MG63 (cell line): Measurements from ENCODE around the gene PLIN5. TPM values are rescaled to one million over a fixed set of nuclear protein-coding genes. Genes with fewer than 3 reads are reported as not detected.

Experiments
- DNase-seq: peaks from one replicate; pipeline ENCODE4 v3.0.0-alpha.2; 2020
- H3K27me3 ChIP-seq: fragments of 250-450 bp; sonication (Bioruptor Pico); 2 replicates; pipeline ENCODE4 v1.5.1; 2020; ENCODE audit warnings: mild to moderate bottlenecking, moderate library complexity
- H3K36me3 ChIP-seq: fragments of 250-450 bp; sonication (Bioruptor Pico); 2 replicates; pipeline ENCODE4 v1.5.1; 2020; ENCODE audit warnings: mild to moderate bottlenecking, moderate library complexity
- H3K4me3 ChIP-seq: fragments of 250-450 bp; sonication (Bioruptor Pico); 2 replicates; pipeline ENCODE4 v1.5.1; 2020; ENCODE audit warnings: mild to moderate bottlenecking, moderate library complexity
- H3K9me3 ChIP-seq: fragments of 250-450 bp; sonication (Bioruptor Pico); 2 replicates; pipeline ENCODE4 v1.5.1; 2020; ENCODE audit warnings: mild to moderate bottlenecking, moderate library complexity
- total RNA-seq: library from RNA; depleted of rRNA; stranded (reverse); fragments of >200 nt; shearing (Covaris generic); gene quantifications from 2 replicates; pipeline ENCODE4 v1.2.3, GENCODE V29; 2014; ENCODE audit warnings: low replicate concordance; rRNA removed

The PLIN5 gene
- total RNA-seq, 1 experiment from 2014 or later, result not detected

DNA sequence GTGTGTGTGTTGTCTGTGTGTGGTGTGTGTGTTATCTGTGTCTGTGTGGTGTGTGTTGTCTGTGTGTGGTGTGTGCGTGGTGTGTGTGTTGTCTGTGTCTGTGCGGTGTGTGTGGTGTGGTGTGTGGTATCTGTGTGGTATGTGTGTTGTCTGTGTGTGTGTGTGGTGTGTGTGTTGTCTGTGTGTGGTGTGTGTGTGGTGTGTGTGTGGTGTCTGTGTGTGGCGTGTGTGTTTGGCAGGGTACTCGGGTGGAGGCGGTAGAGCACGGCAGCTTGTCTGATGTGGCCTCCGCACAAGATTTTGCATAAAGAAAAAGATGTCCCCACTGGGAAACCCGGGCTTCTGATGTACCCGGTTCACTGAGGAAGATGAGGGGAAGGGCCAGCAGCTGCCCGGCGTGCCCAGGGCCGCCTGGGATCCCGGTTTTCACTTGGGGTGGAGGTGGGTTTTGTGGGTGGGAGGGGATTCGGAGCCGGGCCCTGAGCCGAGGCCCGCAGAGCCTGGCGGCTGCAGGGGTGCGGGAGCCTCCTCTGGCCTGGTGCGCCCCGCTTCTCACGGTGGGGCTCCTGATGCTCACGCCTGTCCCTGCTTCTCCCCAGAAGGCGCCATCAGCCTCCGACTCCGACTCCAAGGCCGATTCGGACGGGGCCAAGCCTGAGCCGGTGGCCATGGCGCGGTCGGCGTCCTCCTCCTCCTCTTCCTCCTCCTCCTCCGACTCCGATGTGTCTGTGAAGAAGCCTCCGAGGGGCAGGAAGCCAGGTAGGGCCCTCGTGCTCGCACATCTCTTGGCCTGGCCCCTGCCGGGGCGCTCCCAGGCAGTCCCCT lies 41.7 kb downstream of the PLIN5 start:
- no peaks in the 10 kb centered on the region for H3K9me3 ChIP-seq
- H3K36me3 ChIP-seq, result no peaks in the 10 kb centered on the region; the same call in 1 of the 2 replicates
- H3K4me3 ChIP-seq, result no peak overlapping the region
- H3K27me3 ChIP-seq, result no peaks in the 10 kb centered on the region
- DNase-seq, result no peak

- Histone ChIP-seq H3K4me3 (no peak overlapping the region), H3K27me3 (no peaks in the 10 kb centered on the region), H3K9me3 (no peaks in the 10 kb centered on the region), H3K36me3 (no peaks in the 10 kb centered on the region; the same call in 1 of the 2 replicates)
- DNase-seq, result no peak
Measured at GRCh38 chr19:4492337-4493103, 42.5 kb downstream of the PLIN5 start.

GRCh38 chr19:4491446-4491845 lies 43.6 kb downstream of the PLIN5 start:
- Histone ChIP-seq H3K36me3 (no peaks in the 10 kb centered on the region; the same call in 1 of the 2 replicates), H3K9me3 (no peaks in the 10 kb centered on the region), H3K27me3 (no peaks in the 10 kb centered on the region), H3K4me3 (no peak overlapping the region)
- no peak for DNase-seq

GRCh38 chr19:4488496-4488895 lies 46.5 kb downstream of the PLIN5 start:
- H3K9me3 ChIP-seq, result no peaks in the 10 kb centered on the region
- no peaks in the 10 kb centered on the region for H3K27me3 ChIP-seq
- DNase-seq, result no peak
- no peaks in the 10 kb centered on the region; the same call in 1 of the 2 replicates for H3K36me3 ChIP-seq
- H3K4me3 ChIP-seq, result no peak overlapping the region

DNA sequence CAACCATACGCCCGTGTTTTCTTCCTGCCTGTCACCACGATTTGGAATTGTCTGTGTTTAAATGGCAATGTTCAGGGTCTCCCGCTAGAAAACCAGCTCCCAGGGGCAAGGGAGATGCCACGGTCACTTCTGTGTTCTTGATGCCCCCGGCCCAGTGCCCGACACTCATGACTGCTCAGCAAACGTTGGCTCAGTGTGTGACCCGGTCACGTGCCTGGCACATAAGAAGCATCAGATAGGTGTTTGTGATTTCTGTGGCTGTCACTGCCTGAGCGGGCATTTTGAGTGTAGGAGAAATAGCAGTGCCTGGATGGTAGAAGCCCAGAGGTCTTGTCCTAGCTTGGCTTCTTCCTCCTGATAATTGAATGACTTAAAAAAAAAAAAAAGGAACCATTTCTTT lies 47.5 kb downstream of the PLIN5 start:
- Histone ChIP-seq H3K36me3 (no peaks in the 10 kb centered on the region; the same call in 1 of the 2 replicates), H3K4me3 (no peak overlapping the region), H3K27me3 (no peaks in the 10 kb centered on the region), H3K9me3 (no peaks in the 10 kb centered on the region)
- no peak for DNase-seq

GRCh38 chr19:4483385-4483784 lies 51.6 kb downstream of the PLIN5 start:
- no peaks in the 10 kb centered on the region for H3K27me3 ChIP-seq
- DNase-seq, result no peak
- no peaks in the 10 kb centered on the region for H3K9me3 ChIP-seq
- H3K36me3 ChIP-seq, result no peaks in the 10 kb centered on the region
- no peak overlapping the region for H3K4me3 ChIP-seq

- Histone ChIP-seq H3K4me3 (no peak overlapping the region), H3K36me3 (no peaks in the 10 kb centered on the region), H3K27me3 (no peaks in the 10 kb centered on the region), H3K9me3 (no peaks in the 10 kb centered on the region)
- DNase-seq, result no peak
Measured at GRCh38 chr19:4482721-4483364, 52.2 kb downstream of the PLIN5 start.

- no peaks in the 10 kb centered on the region for H3K36me3 ChIP-seq
- H3K9me3 ChIP-seq, result no peaks in the 10 kb centered on the region
- no peaks in the 10 kb centered on the region for H3K27me3 ChIP-seq
- H3K4me3 ChIP-seq, result no peak overlapping the region
- no peak for DNase-seq
Measured at GRCh38 chr19:4477034-4477801, 57.8 kb downstream of the PLIN5 start.

- no peaks in the 10 kb centered on the region for H3K27me3 ChIP-seq
- H3K4me3 ChIP-seq, result no peak overlapping the region
- H3K36me3 ChIP-seq, result no peaks in the 10 kb centered on the region
- no peak for DNase-seq
- H3K9me3 ChIP-seq, result no peaks in the 10 kb centered on the region
Measured at GRCh38 chr19:4474514-4475022, 60.5 kb downstream of the PLIN5 start.

GRCh38 chr19:4473763-4474513 lies 61.1 kb downstream of the PLIN5 start:
- no peaks in the 10 kb centered on the region for H3K9me3 ChIP-seq
- H3K27me3 ChIP-seq, result no peaks in the 10 kb centered on the region
- no peak overlapping the region for H3K4me3 ChIP-seq
- no peak for DNase-seq
- H3K36me3 ChIP-seq, result no peaks in the 10 kb centered on the region

DNA sequence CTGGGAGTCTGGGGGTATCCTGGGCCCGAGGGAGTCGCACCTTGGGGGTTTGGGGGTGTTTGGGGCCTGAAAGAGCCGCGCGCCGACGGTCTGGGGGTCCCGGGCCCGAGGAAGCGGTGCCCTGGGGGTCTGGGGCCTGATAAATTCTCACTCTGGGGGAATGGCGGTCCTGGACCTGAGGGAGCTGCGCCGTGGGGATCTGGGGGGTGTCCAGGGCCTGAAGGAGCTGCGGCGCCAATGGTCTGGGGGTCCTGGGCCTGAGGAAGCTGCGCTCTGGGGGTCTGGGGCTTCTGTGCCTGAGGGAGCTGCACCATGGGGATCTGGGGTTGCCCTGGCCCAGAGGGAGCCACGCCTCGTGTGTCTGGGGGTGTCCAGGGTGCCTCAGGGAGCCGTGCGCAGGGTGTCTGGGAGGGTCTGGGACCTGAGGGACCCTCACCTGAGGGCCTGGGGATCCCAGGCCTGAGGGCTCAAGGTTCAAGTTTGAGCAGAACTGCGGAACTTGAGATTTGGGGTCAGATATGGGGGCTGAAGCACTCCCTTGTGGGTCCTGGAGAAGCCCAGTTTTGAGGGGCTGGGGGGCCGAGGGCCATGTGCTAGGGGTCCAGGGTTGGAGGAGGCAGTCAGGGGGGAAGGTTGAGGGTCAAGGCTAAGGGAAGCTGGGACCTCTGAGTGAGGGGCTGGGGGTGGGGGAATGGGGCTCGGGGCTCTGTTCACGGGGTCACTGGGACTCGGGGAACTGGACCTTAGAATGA lies 61.8 kb downstream of the PLIN5 start:
- Histone ChIP-seq H3K9me3 (no peaks in the 10 kb centered on the region), H3K27me3 (no peaks in the 10 kb centered on the region), H3K4me3 (peak overlapping the region; percentile 62), H3K36me3 (no peaks in the 10 kb centered on the region)
- DNase-seq, result no peak

Other genes with a start within 250 kb of the PLIN5 start
- not detected in 2 replicates for gene TMIGD2, start 232.8 kb downstream of the PLIN5 start, total RNA-seq
- not detected in 2 replicates for gene FSD1, start 230.6 kb downstream of the PLIN5 start, total RNA-seq
- gene STAP2, start 196.4 kb downstream of the PLIN5 start, total RNA-seq, result not detected in 2 replicates
- 0.52 and 4.4 TPM in 2 replicates for gene MPND, start 191.7 kb downstream of the PLIN5 start, total RNA-seq
- gene SH3GL1, start 134.7 kb downstream of the PLIN5 start, total RNA-seq, result 50.5 and 76.0 TPM in 2 replicates
- gene CHAF1A, start 132.6 kb downstream of the PLIN5 start, total RNA-seq, result 24.1 and 24.7 TPM in 2 replicates
- gene UBXN6, start 77.4 kb downstream of the PLIN5 start, total RNA-seq, result 58.0 and 107 TPM in 2 replicates
- 19.5 and 29.8 TPM in 2 replicates for gene HDGFL2, start 62.9 kb downstream of the PLIN5 start, total RNA-seq
- gene PLIN4, start 16.7 kb downstream of the PLIN5 start, total RNA-seq, result not detected in 2 replicates
- gene LRG1, start 4.8 kb upstream of the PLIN5 start, total RNA-seq, result not detected in 2 replicates
- 4.5 and 5.7 TPM in 2 replicates for gene SEMA6B, start 24.5 kb upstream of the PLIN5 start, total RNA-seq
- gene TNFAIP8L1, start 104.3 kb upstream of the PLIN5 start, total RNA-seq, result 1.2 and 1.5 TPM in 2 replicates
- 161 and 252 TPM in 2 replicates for gene MYDGF, start 135.1 kb upstream of the PLIN5 start, total RNA-seq
- gene DPP9, start 188.6 kb upstream of the PLIN5 start, total RNA-seq, result 16.1 and 17.0 TPM in 2 replicates